LNCaP clone FGC (cell line): Measurements from ENCODE around the gene TSC22D4.
"Not testable (repeated sequence)": the region's sequence is repeated elsewhere in the genome, so short reads cannot be mapped to it uniquely, and the experiment has no call there.

Experiments
- DNase-seq: peaks from one replicate; pipeline ENCODE4 v3.0.0-alpha.2; 2011; ENCODE audit warnings: low read depth
- H3K4me3 ChIP-seq: 2 replicates; pipeline ENCODE4 v1.5.1; 2011; ENCODE audit warnings: mild to moderate bottlenecking, low read depth, low read length, control low read depth
- TF ChIP-seq, protein P1 (sequence below): IDR thresholded peaks from 2 replicates; pipeline ENCODE4 v1.5.1; 2012; ENCODE audit warnings: mild to moderate bottlenecking; ENCODE audit not compliant: control insufficient read depth, insufficient read depth; ENCODE audit errors: extremely low read depth

Gene TSC22D4

GRCh38 chr7:100446040-100446439, 33.0 kb downstream of the TSC22D4 start:
- TF ChIP-seq, protein P1, sequence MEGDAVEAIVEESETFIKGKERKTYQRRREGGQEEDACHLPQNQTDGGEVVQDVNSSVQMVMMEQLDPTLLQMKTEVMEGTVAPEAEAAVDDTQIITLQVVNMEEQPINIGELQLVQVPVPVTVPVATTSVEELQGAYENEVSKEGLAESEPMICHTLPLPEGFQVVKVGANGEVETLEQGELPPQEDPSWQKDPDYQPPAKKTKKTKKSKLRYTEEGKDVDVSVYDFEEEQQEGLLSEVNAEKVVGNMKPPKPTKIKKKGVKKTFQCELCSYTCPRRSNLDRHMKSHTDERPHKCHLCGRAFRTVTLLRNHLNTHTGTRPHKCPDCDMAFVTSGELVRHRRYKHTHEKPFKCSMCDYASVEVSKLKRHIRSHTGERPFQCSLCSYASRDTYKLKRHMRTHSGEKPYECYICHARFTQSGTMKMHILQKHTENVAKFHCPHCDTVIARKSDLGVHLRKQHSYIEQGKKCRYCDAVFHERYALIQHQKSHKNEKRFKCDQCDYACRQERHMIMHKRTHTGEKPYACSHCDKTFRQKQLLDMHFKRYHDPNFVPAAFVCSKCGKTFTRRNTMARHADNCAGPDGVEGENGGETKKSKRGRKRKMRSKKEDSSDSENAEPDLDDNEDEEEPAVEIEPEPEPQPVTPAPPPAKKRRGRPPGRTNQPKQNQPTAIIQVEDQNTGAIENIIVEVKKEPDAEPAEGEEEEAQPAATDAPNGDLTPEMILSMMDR, result no peak
- DNase-seq, result no peak
- no peak overlapping the region for H3K4me3 ChIP-seq

GRCh38 chr7:100444311-100445278, 34.4 kb downstream of the TSC22D4 start:
- H3K4me3 ChIP-seq, result no peak overlapping the region
- TF ChIP-seq, protein P1, result no peak
- no peak for DNase-seq

GRCh38 chr7:100443096-100443840, 35.7 kb downstream of the TSC22D4 start:
- DNase-seq, result no peak
- TF ChIP-seq, protein P1, result no peak
- H3K4me3 ChIP-seq, result no peak overlapping the region

DNA sequence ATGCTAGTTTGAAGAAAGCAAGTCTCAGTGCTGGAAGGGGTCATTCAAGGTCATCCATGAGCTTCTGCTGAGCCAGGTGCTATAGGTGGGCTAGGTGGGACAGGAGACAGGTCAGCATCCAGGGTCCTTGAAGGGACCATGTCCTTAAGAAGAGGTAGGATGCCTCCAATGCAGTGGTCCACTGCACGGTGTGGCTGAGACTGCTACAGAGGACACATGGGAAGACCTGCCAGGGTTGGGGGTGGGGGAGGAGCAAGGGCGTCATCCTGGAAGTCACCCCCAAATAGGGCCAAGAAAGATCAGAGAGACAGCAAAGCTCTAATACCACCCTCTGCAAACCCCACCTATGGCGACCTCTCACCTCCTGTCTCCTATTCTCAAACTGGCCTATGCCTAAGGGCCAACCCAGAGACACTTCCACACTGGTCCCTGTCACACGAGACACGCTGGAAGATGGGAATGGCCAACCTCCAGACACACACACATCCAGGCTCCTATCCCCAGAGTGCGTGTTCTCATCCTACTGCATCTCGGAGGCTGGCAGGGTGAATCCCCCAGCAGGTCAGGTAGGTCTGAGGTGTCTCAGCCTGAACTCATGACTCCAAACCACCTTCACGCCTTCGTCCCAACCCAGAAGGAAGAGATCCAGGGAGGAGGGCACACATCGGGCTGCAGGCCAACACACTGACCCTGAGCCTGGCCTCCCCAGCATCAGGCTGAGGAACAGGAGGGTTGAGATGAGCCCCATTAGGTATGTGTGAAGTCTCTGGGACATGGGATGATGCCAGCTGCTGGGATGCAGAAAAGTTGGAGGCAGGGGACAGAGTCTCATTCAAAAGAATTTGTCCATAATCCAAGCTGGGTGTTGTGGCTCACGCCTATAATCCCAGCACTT, 37.1 kb downstream of the TSC22D4 start:
- DNase-seq, result no peak
- no peak overlapping the region for H3K4me3 ChIP-seq
- TF ChIP-seq, protein P1, result no peak

- DNase-seq, H3K4me3 ChIP-seq: not testable (repeated sequence)
Measured at GRCh38 chr7:100439244-100439643, 39.8 kb downstream of the TSC22D4 start.

- DNase-seq, H3K4me3 ChIP-seq: not testable (repeated sequence)
Measured at GRCh38 chr7:100438731-100439130, 40.3 kb downstream of the TSC22D4 start.

DNA sequence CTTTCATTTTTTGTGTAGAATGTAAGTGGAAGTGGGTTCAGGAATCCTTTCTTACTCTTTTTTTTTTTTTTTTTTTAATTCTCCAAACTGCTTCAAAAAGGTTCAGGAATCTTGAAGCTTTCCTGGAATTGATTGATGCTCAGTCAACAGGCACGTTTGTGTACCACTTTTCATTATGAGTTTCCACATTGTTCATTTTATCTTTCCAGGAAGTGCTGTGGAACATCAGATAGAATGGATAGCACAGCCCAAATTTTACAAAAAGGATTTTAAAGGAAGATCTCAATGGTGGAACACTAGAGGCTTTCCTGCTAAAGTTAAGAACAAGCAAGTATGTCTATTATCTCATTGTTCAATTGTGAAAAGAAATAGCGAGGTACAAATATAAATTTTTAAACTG, 40.8 kb downstream of the TSC22D4 start:
- TF ChIP-seq, protein P1, result no peak
- H3K4me3 ChIP-seq, result no peak overlapping the region
- DNase-seq, result no peak
